ENCODE data around the gene TTLL5.
A peak's percentile ranks its signal among the peaks of the same experiment; 100 is the strongest.

TTLL5 gene

DNA sequence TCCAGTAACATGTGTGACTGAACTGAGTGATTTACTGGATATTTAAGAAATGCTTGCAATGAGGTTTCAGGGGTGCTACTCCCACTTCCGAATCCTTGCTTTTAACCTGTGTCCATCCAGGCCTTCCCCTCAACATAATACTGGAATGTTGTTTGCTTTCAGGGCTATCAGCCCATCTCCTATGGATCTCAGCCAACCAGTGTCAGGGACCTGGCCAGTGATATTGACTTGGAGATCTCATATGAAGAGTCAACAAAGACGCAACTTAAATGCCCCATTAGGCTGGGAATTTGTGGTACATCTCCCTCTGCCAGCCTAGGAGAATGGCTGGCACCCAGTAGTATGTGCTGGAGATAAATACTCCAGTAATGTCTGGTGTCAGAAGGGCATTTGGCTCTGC is 323.6 kb downstream of the TTLL5 start:
- DNase-seq (ENCODE audit: low read depth in 1 of 2, low spot score in 1 of 2) = no peak
- Histone ChIP-seq H3K4me3 (replicated peaks; ENCODE audit: insufficient read depth, low read length) (no peak overlapping the region), H3K27me3 (ENCODE audit: insufficient read depth, poor library complexity, severe bottlenecking) (no peaks in the 10 kb centered on the region), H3K27ac (replicated peaks) (no peak overlapping the region)
- TF ChIP-seq, protein P1, sequence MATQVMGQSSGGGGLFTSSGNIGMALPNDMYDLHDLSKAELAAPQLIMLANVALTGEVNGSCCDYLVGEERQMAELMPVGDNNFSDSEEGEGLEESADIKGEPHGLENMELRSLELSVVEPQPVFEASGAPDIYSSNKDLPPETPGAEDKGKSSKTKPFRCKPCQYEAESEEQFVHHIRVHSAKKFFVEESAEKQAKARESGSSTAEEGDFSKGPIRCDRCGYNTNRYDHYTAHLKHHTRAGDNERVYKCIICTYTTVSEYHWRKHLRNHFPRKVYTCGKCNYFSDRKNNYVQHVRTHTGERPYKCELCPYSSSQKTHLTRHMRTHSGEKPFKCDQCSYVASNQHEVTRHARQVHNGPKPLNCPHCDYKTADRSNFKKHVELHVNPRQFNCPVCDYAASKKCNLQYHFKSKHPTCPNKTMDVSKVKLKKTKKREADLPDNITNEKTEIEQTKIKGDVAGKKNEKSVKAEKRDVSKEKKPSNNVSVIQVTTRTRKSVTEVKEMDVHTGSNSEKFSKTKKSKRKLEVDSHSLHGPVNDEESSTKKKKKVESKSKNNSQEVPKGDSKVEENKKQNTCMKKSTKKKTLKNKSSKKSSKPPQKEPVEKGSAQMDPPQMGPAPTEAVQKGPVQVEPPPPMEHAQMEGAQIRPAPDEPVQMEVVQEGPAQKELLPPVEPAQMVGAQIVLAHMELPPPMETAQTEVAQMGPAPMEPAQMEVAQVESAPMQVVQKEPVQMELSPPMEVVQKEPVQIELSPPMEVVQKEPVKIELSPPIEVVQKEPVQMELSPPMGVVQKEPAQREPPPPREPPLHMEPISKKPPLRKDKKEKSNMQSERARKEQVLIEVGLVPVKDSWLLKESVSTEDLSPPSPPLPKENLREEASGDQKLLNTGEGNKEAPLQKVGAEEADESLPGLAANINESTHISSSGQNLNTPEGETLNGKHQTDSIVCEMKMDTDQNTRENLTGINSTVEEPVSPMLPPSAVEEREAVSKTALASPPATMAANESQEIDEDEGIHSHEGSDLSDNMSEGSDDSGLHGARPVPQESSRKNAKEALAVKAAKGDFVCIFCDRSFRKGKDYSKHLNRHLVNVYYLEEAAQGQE (IDR thresholded peaks at IDR 0.05; ENCODE audit: insufficient replicate concordance, low read depth) = no peak
- TF ChIP-seq POLR2AphosphoS5 (IDR thresholded peaks at IDR 0.05; ENCODE audit: low read depth) = no peak

DNA sequence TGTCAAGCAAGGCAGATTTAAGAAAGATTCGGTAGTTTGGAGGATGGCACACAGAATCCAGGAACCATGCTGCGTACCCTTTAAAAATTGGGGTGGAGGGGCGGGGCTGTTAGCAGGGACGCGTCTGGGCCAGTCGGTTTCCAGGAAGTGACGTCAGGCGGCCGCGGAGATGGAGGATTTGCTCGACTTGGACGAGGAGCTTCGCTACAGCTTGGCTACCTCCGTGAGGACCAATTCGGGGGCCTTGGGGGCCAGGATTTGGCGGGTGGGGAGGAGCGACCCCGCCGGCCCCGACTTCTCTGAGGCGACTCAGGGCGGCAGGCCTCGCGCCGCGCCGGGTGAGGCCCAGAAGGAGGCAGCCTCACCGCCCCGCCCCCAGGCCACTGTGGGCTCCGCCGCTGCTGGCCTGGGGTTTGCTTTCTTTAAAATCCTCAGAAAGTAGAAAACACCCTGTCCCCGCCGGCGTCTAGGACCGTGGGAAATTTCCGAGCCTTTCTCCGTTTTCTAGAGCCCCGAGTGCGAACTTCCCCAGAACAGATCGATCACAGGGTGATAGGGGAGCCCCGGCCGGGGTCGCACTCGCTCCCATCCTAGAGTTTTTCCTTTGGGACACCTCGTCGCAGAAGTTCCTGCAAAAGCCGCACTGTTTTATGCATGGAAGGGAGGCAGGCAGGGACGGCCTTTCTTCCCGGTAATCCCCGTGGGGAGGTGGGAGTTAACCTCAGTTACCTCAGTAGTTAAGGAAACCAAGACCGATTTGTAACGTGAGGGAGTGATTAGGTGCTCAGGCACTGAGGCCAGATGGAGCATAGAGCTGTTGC is 324.8 kb downstream of the TTLL5 start, which contains the start of gene IFT43:
Gene IFT43, plus strand, starts transcription at position 146 of the 821 bp plus-strand sequence. Its CDS starts 24 bp downstream, at position 170.
- Histone ChIP-seq H3K27ac (replicated peaks) (no peak within 1 kb of the TSS), H3K4me3 (replicated peaks; ENCODE audit: insufficient read depth, low read length) (peak within 1 kb of the TSS; percentile 81), H3K27me3 (ENCODE audit: insufficient read depth, poor library complexity, severe bottlenecking) (no peaks in the 10 kb centered on the region)
- DNase-seq (ENCODE audit: low read depth in 1 of 2, low spot score in 1 of 2) = peak in 1 of 2 experiments; percentile 72
- TF ChIP-seq, protein P2, sequence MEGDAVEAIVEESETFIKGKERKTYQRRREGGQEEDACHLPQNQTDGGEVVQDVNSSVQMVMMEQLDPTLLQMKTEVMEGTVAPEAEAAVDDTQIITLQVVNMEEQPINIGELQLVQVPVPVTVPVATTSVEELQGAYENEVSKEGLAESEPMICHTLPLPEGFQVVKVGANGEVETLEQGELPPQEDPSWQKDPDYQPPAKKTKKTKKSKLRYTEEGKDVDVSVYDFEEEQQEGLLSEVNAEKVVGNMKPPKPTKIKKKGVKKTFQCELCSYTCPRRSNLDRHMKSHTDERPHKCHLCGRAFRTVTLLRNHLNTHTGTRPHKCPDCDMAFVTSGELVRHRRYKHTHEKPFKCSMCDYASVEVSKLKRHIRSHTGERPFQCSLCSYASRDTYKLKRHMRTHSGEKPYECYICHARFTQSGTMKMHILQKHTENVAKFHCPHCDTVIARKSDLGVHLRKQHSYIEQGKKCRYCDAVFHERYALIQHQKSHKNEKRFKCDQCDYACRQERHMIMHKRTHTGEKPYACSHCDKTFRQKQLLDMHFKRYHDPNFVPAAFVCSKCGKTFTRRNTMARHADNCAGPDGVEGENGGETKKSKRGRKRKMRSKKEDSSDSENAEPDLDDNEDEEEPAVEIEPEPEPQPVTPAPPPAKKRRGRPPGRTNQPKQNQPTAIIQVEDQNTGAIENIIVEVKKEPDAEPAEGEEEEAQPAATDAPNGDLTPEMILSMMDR (IDR thresholded peaks at IDR 0.05; ENCODE audit: insufficient read depth, low read length) = no peak
- TF ChIP-seq, protein P1 (IDR thresholded peaks at IDR 0.05; ENCODE audit: insufficient replicate concordance, low read depth) = no peak
- TF ChIP-seq SPI1 (IDR thresholded peaks at IDR 0.05; ENCODE audit: borderline replicate concordance, low read depth) (no peak), POLR2AphosphoS5 (IDR thresholded peaks at IDR 0.05; ENCODE audit: low read depth) (no peak), GABPA (IDR thresholded peaks at IDR 0.05; ENCODE audit: low read depth) (no peak)

DNA sequence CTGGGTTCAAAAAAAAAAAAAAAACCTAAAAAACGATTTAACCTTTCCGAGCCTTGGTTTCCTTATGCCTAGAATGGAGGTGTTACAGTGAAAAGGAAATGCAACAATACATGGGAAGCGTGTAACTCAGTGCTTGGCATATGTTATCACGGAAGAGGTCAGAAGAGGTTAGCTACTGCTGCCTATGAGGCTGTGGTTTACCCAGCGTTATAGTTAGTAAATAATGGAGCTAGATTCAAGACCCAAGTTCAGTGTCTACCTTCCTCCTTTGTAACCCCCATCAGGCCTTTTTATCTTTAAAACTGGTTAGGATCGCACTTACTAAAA is 325.4 kb downstream of the TTLL5 start:
- no peak for DNase-seq (ENCODE audit: low read depth in 1 of 2, low spot score in 1 of 2)
- H3K27me3 ChIP-seq (ENCODE audit: insufficient read depth, poor library complexity, severe bottlenecking) = no peaks in the 10 kb centered on the region
- H3K4me3 ChIP-seq (replicated peaks; ENCODE audit: insufficient read depth, low read length) = peak overlapping the region; percentile 81; the same call in 1 of the 2 replicates
- TF ChIP-seq, protein P1 (IDR thresholded peaks at IDR 0.05; ENCODE audit: insufficient replicate concordance, low read depth) = no peak
- TF ChIP-seq, protein P2 (IDR thresholded peaks at IDR 0.05; ENCODE audit: insufficient read depth, low read length) = no peak
- H3K27ac ChIP-seq (replicated peaks) = no peak overlapping the region
